ENCODE measurements around the gene KRT7.

Gene KRT7

GRCh38 chr12:52193532-52193931 is 39.5 kb upstream of the KRT7 start:
- Histone ChIP-seq H4K20me1 (ENCODE audit: low read depth, low read length) (no peaks in the 10 kb centered on the region), H3K4me2 (ENCODE audit: low read depth, low read length, poor library complexity, severe bottlenecking) (no peak overlapping the region), H3K79me2 (ENCODE audit: insufficient read depth, low read length) (no peaks in the 10 kb centered on the region), H2AFZ (ENCODE audit: low read depth, low read length, severe bottlenecking) (no peak overlapping the region), H3K4me3 (ENCODE audit: insufficient read depth, low read length, poor library complexity, severe bottlenecking) (no peak overlapping the region), H3K9me2 (replicated peaks; ENCODE audit: insufficient read depth, low read length) (no peaks in the 10 kb centered on the region), H3K9ac (ENCODE audit: low read length) (no peak overlapping the region), H3K27me3 (ENCODE audit: low read length) (no peaks in the 10 kb centered on the region), H3K36me3 (ENCODE audit: low read length) (no peaks in the 10 kb centered on the region), H3F3A (ENCODE audit: insufficient read depth) (no peaks in the 10 kb centered on the region), H3K27ac (ENCODE audit: low read depth, low read length) (no peak overlapping the region), H3K9me3 (ENCODE audit: insufficient read depth, low read length) (no peaks in the 10 kb centered on the region)
- TF ChIP-seq EZH2phosphoT487 (conservative IDR thresholded peaks at IDR 0.05; ENCODE audit: low read length) (no peak), CTCF (IDR thresholded peaks at IDR 0.05; ENCODE audit: insufficient read depth, low read length, poor library complexity, severe bottlenecking) (no peak)

- no peak overlapping the region for H3K4me2 ChIP-seq (ENCODE audit: low read depth, low read length, poor library complexity, severe bottlenecking)
- no peaks in the 10 kb centered on the region for H3K9me2 ChIP-seq (replicated peaks; ENCODE audit: insufficient read depth, low read length)
- no peaks in the 10 kb centered on the region for H3K79me2 ChIP-seq (ENCODE audit: insufficient read depth, low read length)
- H3K9ac ChIP-seq (ENCODE audit: low read length) = no peak overlapping the region
- no peak overlapping the region for H2AFZ ChIP-seq (ENCODE audit: low read depth, low read length, severe bottlenecking)
- H3K36me3 ChIP-seq (ENCODE audit: low read length) = no peaks in the 10 kb centered on the region
- no peaks in the 10 kb centered on the region for H3K9me3 ChIP-seq (ENCODE audit: insufficient read depth, low read length)
- no peak overlapping the region for H3K4me3 ChIP-seq (ENCODE audit: insufficient read depth, low read length, poor library complexity, severe bottlenecking)
- no peaks in the 10 kb centered on the region for H3K27me3 ChIP-seq (ENCODE audit: low read length)
- H3F3A ChIP-seq (ENCODE audit: insufficient read depth) = no peaks in the 10 kb centered on the region
- H4K20me1 ChIP-seq (ENCODE audit: low read depth, low read length) = no peaks in the 10 kb centered on the region
- TF ChIP-seq CTCF (IDR thresholded peaks at IDR 0.05; ENCODE audit: insufficient read depth, low read length, poor library complexity, severe bottlenecking) = no peak
- no peak for TF ChIP-seq EZH2phosphoT487 (conservative IDR thresholded peaks at IDR 0.05; ENCODE audit: low read length)
- no peak overlapping the region for H3K27ac ChIP-seq (ENCODE audit: low read depth, low read length)
These were observed 39.1 kb upstream of the KRT7 start for GRCh38 chr12:52193991-52194390.

GRCh38 chr12:52195065-52195730 is 37.8 kb upstream of the KRT7 start:
- no peak for TF ChIP-seq CTCF (IDR thresholded peaks at IDR 0.05; ENCODE audit: insufficient read depth, low read length, poor library complexity, severe bottlenecking)
- no peak for TF ChIP-seq EZH2phosphoT487 (conservative IDR thresholded peaks at IDR 0.05; ENCODE audit: low read length)
- no peak overlapping the region for H3K27ac ChIP-seq (ENCODE audit: low read depth, low read length)
- H2AFZ ChIP-seq (ENCODE audit: low read depth, low read length, severe bottlenecking) = no peak overlapping the region
- H3K27me3 ChIP-seq (ENCODE audit: low read length) = no peaks in the 10 kb centered on the region
- H3F3A ChIP-seq (ENCODE audit: insufficient read depth) = no peaks in the 10 kb centered on the region
- no peaks in the 10 kb centered on the region for H4K20me1 ChIP-seq (ENCODE audit: low read depth, low read length)
- H3K4me3 ChIP-seq (ENCODE audit: insufficient read depth, low read length, poor library complexity, severe bottlenecking) = no peak overlapping the region
- H3K36me3 ChIP-seq (ENCODE audit: low read length) = no peaks in the 10 kb centered on the region
- H3K4me2 ChIP-seq (ENCODE audit: low read depth, low read length, poor library complexity, severe bottlenecking) = no peak overlapping the region
- H3K9me3 ChIP-seq (ENCODE audit: insufficient read depth, low read length) = no peaks in the 10 kb centered on the region
- H3K9me2 ChIP-seq (replicated peaks; ENCODE audit: insufficient read depth, low read length) = no peaks in the 10 kb centered on the region
- no peaks in the 10 kb centered on the region for H3K79me2 ChIP-seq (ENCODE audit: insufficient read depth, low read length)
- H3K9ac ChIP-seq (ENCODE audit: low read length) = no peak overlapping the region
